HepG2 (cell line): Measurements from ENCODE around the gene DGCR2.

Experiments
- CBX2 ChIP-seq, 2 experiments: fragments of 200-600 bp in 1 of 2; sonication (generic); formaldehyde crosslinking in 1 of 2; IDR thresholded peaks; 2 replicates each; pipeline versions ENCODE4 v1.7.0 to v1.8.1; 2018 to 2022; ENCODE audit warnings: low read depth in 2 of 2, low read length in 1 of 2, mild to moderate bottlenecking in 1 of 2, missing genetic modification reagents in 1 of 2
- CTCF ChIP-seq: sonication (generic); formaldehyde crosslinking; IDR thresholded peaks from 2 replicates; pipeline ENCODE4 v1.5.0; 2020; ENCODE audit warnings: mild to moderate bottlenecking, missing genetic modification reagents, moderate library complexity
- DMTF1 ChIP-seq: sonication (generic); formaldehyde crosslinking; IDR thresholded peaks from 2 replicates; pipeline ENCODE4 v1.4.0; 2020; ENCODE audit warnings: mild to moderate bottlenecking, missing genetic modification reagents
- GLI4 ChIP-seq: sonication (generic); formaldehyde crosslinking; IDR thresholded peaks from 2 replicates; pipeline ENCODE4 v1.5.1; 2020; ENCODE audit warnings: missing genetic modification reagents, mild to moderate bottlenecking, moderate library complexity, borderline replicate concordance
- POLR2A ChIP-seq, 2 experiments: IDR thresholded peaks; 2 replicates each; pipeline ENCODE4 v1.6.1; 2011; ENCODE audit warnings: low read depth in 2 of 2, low read length in 2 of 2, mild to moderate bottlenecking in 1 of 2, moderate library complexity in 1 of 2; ENCODE audit not compliant: insufficient read depth in 1 of 2
- XRCC5 ChIP-seq: fragments of 200-400 bp; formaldehyde crosslinking; optimal IDR thresholded peaks from 2 replicates; pipeline ENCODE3; 2017; ENCODE audit warnings: mild to moderate bottlenecking, low read length
- TF ChIP-seq, protein P1 (sequence below): sonication (generic); formaldehyde crosslinking; IDR thresholded peaks from 2 replicates; pipeline ENCODE4 v1.8.0; 2022; ENCODE audit warnings: missing genetic modification reagents, low read depth, mild to moderate bottlenecking, borderline replicate concordance
- TF ChIP-seq, protein P2 (sequence below), 2 experiments: sonication (generic) in 1 of 2; formaldehyde crosslinking in 1 of 2; IDR thresholded peaks; 2 replicates each; pipeline versions ENCODE4 v1.5.1 to v1.6.1; 2011 to 2020; ENCODE audit warnings: borderline replicate concordance in 1 of 2, low read depth in 1 of 2, low read length in 1 of 2, mild to moderate bottlenecking in 1 of 2, missing genetic modification reagents in 1 of 2, moderate library complexity in 1 of 2

GRCh38 chr22:19151329-19152191, 29.3 kb upstream of the DGCR2 start:
- TF ChIP-seq CBX2 (IDR thresholded peaks at IDR 0.05; ENCODE audit: low read depth, low read length) (no peak), CBX2 (CRISPR knock-in tag; IDR thresholded peaks at IDR 0.05; ENCODE audit: low read depth) (no peak), GLI4 (CRISPR knock-in tag) (no peak), DMTF1 (CRISPR knock-in tag) (no peak), CTCF (no peak), XRCC5 (no peak), POLR2A (IDR thresholded peaks at IDR 0.05; ENCODE audit: insufficient read depth in 1 of 2, low read depth in 2 of 2, low read length in 2 of 2) (no peak)
- TF ChIP-seq, protein P1, sequence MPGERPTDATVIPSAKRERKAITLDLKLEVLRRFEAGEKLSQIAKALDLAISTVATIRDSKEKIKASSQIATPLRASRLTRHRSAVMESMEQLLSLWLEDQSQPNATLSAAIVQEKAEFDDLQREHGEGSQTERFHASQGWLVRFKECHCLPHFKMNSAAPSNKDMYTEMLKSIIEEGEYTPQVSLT (CRISPR knock-in tag) = no peak
- TF ChIP-seq, protein P2, sequence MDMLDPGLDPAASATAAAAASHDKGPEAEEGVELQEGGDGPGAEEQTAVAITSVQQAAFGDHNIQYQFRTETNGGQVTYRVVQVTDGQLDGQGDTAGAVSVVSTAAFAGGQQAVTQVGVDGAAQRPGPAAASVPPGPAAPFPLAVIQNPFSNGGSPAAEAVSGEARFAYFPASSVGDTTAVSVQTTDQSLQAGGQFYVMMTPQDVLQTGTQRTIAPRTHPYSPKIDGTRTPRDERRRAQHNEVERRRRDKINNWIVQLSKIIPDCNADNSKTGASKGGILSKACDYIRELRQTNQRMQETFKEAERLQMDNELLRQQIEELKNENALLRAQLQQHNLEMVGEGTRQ (IDR thresholded peaks at IDR 0.05; ENCODE audit: low read depth, low read length) = no peak
- TF ChIP-seq, protein P2 (CRISPR knock-in tag; IDR thresholded peaks at IDR 0.05; ENCODE audit: borderline replicate concordance) = no peak
